HEK293T (cell line): ENCODE data around the gene SPP1.

Experiments
- CTCF ChIA-PET: fragments of 350-600 bp; formaldehyde crosslinking; extraction: SDS; loops from one replicate; lab custom pipeline; 2021; ENCODE audit warnings: antibody characterized with exemption, inconsistent platforms; lab: Yijun Ruan, JAX
- POLR2A ChIA-PET: fragments of 350-600 bp; formaldehyde crosslinking; extraction: SDS; loops from one replicate; lab custom pipeline; 2020; ENCODE audit warnings: antibody characterized with exemption, inconsistent platforms; lab: Yijun Ruan, JAX
- DNase-seq: peaks from one replicate; pipeline ENCODE4 v3.0.0; 2012; ENCODE audit warnings: mixed read lengths; ENCODE audit errors: extremely low spot score
- ARNT ChIP-seq: fragments of 450-650 bp; IDR thresholded peaks from 2 replicates; pipeline ENCODE4 v1.6.1; 2017; ENCODE audit warnings: mild to moderate bottlenecking
- BHLHE40 ChIP-seq: fragments of 450-650 bp; IDR thresholded peaks from 2 replicates; pipeline ENCODE4 v1.6.1; 2016; ENCODE audit warnings: mild to moderate bottlenecking, moderate library complexity, borderline replicate concordance
- CTBP1 ChIP-seq: fragments of 450-650 bp; IDR thresholded peaks from 2 replicates; pipeline ENCODE4 v1.6.1; 2016; ENCODE audit warnings: borderline replicate concordance
- ELF4 ChIP-seq: fragments of 450-650 bp; IDR thresholded peaks from 2 replicates; pipeline ENCODE4 v1.6.1; 2017; ENCODE audit warnings: antibody characterized with exemption
- FOXA1 ChIP-seq: fragments of 450-650 bp; IDR thresholded peaks from 2 replicates; pipeline ENCODE4 v1.6.1; 2016; ENCODE audit warnings: mild to moderate bottlenecking
- FOXK2 ChIP-seq: fragments of 450-650 bp; IDR thresholded peaks from 2 replicates; pipeline ENCODE4 v1.6.1; 2016; ENCODE audit warnings: mild to moderate bottlenecking
- FOXM1 ChIP-seq: fragments of 450-650 bp; IDR thresholded peaks from 2 replicates; pipeline ENCODE4 v1.6.1; 2017; ENCODE audit warnings: mild to moderate bottlenecking, borderline replicate concordance
- HDGF ChIP-seq: fragments of 450-650 bp; IDR thresholded peaks from 2 replicates; pipeline ENCODE4 v1.6.1; 2017; ENCODE audit warnings: antibody characterized with exemption, borderline replicate concordance
- L3MBTL2 ChIP-seq: fragments of 450-650 bp; conservative IDR thresholded peaks from 2 replicates; pipeline ENCODE4 v1.6.1; 2016; ENCODE audit warnings: mild to moderate bottlenecking
- LEF1 ChIP-seq: fragments of 450-650 bp; IDR thresholded peaks from 2 replicates; pipeline ENCODE4 v1.6.1; 2017; ENCODE audit warnings: mild to moderate bottlenecking, borderline replicate concordance
- NFRKB ChIP-seq: fragments of 450-650 bp; IDR thresholded peaks from 2 replicates; pipeline ENCODE4 v1.6.1; 2016; ENCODE audit warnings: mild to moderate bottlenecking, moderate library complexity
- SP1 ChIP-seq: fragments of 450-650 bp; IDR thresholded peaks from 2 replicates; pipeline ENCODE4 v1.6.1; 2017
- SUZ12 ChIP-seq: fragments of 450-650 bp; IDR thresholded peaks from 2 replicates; pipeline ENCODE4 v1.6.1; 2016; ENCODE audit warnings: mild to moderate bottlenecking
- TARDBP ChIP-seq: fragments of 450-650 bp; IDR thresholded peaks from 2 replicates; pipeline ENCODE4 v1.6.1; 2016
- ZNF384 ChIP-seq: fragments of 450-650 bp; IDR thresholded peaks from 2 replicates; pipeline ENCODE4 v1.6.1; 2016
- TF ChIP-seq, protein P1 (sequence below): fragments of 450-650 bp; IDR thresholded peaks from 2 replicates; pipeline ENCODE4 v1.6.1; 2016

The SPP1 gene

DNA sequence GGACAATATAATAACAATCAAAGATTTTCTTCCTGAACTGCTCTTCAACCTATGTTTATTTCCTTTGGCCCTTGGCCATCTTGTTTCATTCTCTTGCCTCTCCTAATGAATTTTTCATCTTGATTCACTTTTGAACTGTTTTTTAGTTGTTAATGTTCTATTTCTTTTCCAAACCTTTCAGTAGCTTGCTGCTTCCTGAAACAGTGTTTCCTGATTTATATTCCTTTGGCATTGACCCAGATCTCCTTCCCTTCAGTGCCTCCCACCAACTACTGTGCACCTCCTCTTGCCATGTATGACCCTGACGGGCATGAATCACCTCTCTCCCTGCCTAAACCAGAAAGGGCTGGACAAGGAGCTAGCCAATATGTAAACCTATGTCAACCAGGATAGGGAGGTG is 25.6 kb upstream of the SPP1 start:
- no peak for TF ChIP-seq TARDBP
- TF ChIP-seq, protein P1, sequence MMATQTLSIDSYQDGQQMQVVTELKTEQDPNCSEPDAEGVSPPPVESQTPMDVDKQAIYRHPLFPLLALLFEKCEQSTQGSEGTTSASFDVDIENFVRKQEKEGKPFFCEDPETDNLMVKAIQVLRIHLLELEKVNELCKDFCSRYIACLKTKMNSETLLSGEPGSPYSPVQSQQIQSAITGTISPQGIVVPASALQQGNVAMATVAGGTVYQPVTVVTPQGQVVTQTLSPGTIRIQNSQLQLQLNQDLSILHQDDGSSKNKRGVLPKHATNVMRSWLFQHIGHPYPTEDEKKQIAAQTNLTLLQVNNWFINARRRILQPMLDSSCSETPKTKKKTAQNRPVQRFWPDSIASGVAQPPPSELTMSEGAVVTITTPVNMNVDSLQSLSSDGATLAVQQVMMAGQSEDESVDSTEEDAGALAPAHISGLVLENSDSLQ: no peak
- no peak for TF ChIP-seq FOXM1
- TF ChIP-seq FOXK2: no peak
- TF ChIP-seq L3MBTL2: no peak
- TF ChIP-seq CTBP1: no peak
- ChIA-PET CTCF (no interaction called here), POLR2A (no interaction called here)
- no peak for DNase-seq

DNA sequence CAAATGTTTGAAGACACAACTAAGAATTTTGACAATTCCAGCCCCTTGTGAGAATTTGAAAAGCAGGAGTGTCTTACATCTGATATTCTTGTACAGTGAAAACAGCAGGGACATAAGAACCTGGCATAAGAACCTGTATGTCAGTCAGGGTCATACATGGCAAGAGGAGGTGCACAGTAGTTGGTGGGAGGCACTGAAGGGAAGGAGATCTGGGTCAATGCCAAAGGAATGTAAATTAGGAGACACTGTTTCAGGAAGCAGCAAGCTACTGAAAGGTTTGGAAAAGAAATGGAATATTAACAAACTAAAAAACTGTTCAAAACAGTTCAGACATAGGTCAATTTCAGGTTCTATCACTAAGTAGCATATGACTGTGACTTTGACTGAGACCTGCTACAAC is 25.0 kb upstream of the SPP1 start:
- CTCF ChIA-PET: no interaction called here
- POLR2A ChIA-PET: no interaction called here
- TF ChIP-seq ELF4: no peak
- TF ChIP-seq FOXA1: no peak
- no peak for TF ChIP-seq ZNF384
- no peak for TF ChIP-seq TARDBP
- no peak for TF ChIP-seq FOXM1
- TF ChIP-seq HDGF: no peak
- no peak for TF ChIP-seq LEF1
- no peak for TF ChIP-seq BHLHE40
- TF ChIP-seq SP1: no peak
- TF ChIP-seq, protein P1: no peak
- TF ChIP-seq L3MBTL2: no peak
- no peak for DNase-seq

DNA sequence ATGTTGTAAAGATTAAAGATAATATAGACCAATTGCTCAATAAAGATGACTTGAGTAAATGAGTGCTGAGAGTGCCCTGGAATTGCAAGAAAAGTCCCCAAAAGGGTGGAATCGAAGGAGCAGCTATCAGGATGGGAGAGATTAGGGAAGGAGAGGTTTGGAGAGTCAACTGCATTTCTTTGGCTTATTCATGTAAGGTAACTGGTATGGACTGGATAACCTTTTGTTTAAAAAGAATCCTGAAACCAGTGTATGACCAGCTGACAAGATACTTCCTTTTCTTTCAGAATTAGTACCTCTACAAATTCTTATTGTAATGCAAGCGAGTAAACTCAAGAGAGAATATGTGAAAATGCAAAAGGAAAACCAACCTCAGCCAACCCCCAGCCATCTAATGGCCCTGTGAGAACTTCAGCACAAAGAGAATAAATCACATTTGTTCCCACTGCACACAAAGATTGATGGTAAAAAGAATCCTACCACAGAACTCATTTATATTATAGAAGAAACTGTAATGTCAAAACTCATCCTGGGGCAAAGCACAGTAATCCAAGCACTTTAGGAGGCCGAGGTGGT is 24.5 kb upstream of the SPP1 start:
- no peak for TF ChIP-seq ZNF384
- TF ChIP-seq L3MBTL2: no peak
- TF ChIP-seq BHLHE40: no peak
- TF ChIP-seq SP1: no peak
- no peak for TF ChIP-seq TARDBP
- no peak for TF ChIP-seq SUZ12
- no peak for TF ChIP-seq NFRKB
- no peak for TF ChIP-seq FOXA1
- TF ChIP-seq HDGF: no peak
- ChIA-PET POLR2A (no interaction called here), CTCF (no interaction called here)
- DNase-seq: no peak

DNA sequence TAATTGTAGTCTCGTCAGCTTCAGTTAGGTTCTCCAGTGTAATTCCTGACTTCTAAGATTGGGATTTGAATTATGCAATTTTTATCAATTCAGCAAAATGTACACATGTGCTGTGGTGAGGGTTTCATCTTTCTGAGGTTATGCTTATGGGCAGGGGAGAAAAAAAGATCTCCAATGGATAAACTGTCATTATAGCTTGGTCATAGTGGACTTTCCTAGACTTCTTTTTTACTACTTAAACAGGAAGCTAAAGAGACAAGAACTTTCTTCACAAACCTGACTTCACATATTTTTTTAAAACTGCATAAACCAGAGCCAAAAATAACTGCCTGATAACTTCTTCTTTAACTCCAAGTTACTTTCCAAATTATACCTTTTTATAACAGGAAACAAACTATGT is 21.7 kb upstream of the SPP1 start:
- no peak for TF ChIP-seq TARDBP
- no peak for TF ChIP-seq SUZ12
- no peak for TF ChIP-seq LEF1
- no peak for TF ChIP-seq FOXA1
- no peak for TF ChIP-seq L3MBTL2
- POLR2A ChIA-PET: no interaction called here
- CTCF ChIA-PET: no interaction called here
- DNase-seq: no peak

DNA sequence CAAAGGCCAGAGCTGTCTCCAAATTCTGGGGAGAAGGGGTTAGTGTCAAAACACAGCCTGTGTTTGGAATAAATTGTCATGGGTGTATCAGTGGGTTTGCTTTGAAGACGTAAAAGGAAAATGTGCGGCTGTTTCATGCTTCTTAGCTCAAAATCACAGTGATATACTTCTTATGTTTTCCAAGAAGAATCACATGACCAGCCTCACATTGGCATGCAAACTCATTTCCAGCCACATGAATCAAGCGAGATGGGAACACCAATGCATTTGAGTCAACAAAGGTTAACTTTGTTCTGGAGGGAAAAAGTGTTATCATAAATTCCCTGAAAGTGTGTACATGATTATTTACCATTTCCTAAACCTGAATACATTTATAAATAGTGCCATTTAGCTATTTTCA is 19.0 kb upstream of the SPP1 start:
- DNase-seq: no peak
- POLR2A ChIA-PET: no interaction called here
- CTCF ChIA-PET: interaction anchor here (0.9 kb wide), 1 partner anchor 104 kb away, joined by 3 read pairs; no protein-coding TSS in a partner anchor
- TF ChIP-seq ZNF384 (no peak), SP1 (no peak), ELF4 (no peak), ARNT (no peak), HDGF (no peak), TARDBP (no peak), NFRKB (no peak), FOXA1 (no peak), LEF1 (no peak), FOXK2 (no peak), CTBP1 (no peak), L3MBTL2 (no peak)

DNA sequence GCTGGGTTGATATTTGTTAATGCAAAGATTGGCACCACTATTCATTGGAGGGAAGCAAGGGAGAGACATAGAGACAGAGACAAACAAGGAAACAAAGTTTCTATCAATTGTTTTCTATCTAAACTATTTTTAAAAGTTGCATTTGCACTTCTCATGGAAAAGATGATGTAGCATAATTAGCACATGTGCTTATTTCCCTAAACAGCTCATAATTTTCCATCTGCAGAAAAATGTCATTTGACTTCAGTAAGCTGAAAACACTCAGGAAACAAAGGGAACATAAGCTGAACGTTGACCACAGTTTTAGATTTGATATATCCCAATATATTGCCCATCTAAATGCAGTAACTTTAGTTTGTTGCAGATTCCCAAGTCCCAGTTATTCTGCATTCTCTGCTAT is 18.5 kb upstream of the SPP1 start:
- POLR2A ChIA-PET: no interaction called here

DNA sequence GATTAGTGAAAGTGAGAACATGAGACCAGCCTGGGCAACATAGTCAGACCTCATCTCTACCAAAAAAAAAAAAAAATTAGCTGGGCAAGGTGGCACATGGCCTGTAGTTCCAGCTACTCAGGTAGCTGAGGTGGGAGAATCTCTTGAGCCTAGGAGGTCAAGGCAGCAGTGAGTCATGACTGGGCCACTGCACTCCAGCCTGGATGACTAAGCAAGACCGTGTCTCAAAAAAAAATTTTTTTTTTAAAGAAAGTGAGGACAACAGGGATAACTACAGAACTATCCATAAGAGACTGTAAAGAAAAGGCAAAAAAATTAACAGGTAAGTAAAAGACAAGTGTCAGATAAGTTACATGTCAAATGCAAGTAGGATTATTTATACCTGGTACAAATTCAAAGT is 13.5 kb upstream of the SPP1 start:
- ChIA-PET POLR2A (no interaction called here), CTCF (interaction anchor here (0.5 to 1.0 kb wide), 2 partner anchors 12 to 1165 kb away, joined by 3 to 4 read pairs; no protein-coding TSS in a partner anchor)
- TF ChIP-seq NFRKB (no peak), BHLHE40 (no peak), FOXM1 (no peak), ELF4 (no peak), HDGF (no peak), ZNF384 (no peak), LEF1 (no peak), ARNT (no peak), SP1 (no peak), CTBP1 (no peak), TARDBP (no peak), SUZ12 (no peak)
- TF ChIP-seq, protein P1: no peak
- DNase-seq: no peak

More for the DNA sequence above, 18.5 kb upstream of the SPP1 start:
- CTCF ChIA-PET: interaction anchor here (0.9 kb wide), 1 partner anchor 104 kb away, joined by 3 read pairs; no protein-coding TSS in a partner anchor
- DNase-seq: no peak
- TF ChIP-seq L3MBTL2 (no peak), BHLHE40 (no peak)
